HEK293T (cell line): ENCODE results near the gene RNF40.
A peak's percentile ranks its signal among the peaks of the same experiment; 100 is the strongest.

ENCODE experiments used
- ARNT ChIP-seq: fragments of 450-650 bp; IDR thresholded peaks from 2 replicates; pipeline ENCODE4 v1.6.1; 2017; ENCODE audit warnings: mild to moderate bottlenecking
- BHLHE40 ChIP-seq: fragments of 450-650 bp; IDR thresholded peaks from 2 replicates; pipeline ENCODE4 v1.6.1; 2016; ENCODE audit warnings: mild to moderate bottlenecking, moderate library complexity, borderline replicate concordance
- ELF4 ChIP-seq: fragments of 450-650 bp; IDR thresholded peaks from 2 replicates; pipeline ENCODE4 v1.6.1; 2017; ENCODE audit warnings: antibody characterized with exemption
- FOXA1 ChIP-seq: fragments of 450-650 bp; IDR thresholded peaks from 2 replicates; pipeline ENCODE4 v1.6.1; 2016; ENCODE audit warnings: mild to moderate bottlenecking
- FOXM1 ChIP-seq: fragments of 450-650 bp; IDR thresholded peaks from 2 replicates; pipeline ENCODE4 v1.6.1; 2017; ENCODE audit warnings: mild to moderate bottlenecking, borderline replicate concordance
- HDGF ChIP-seq: fragments of 450-650 bp; IDR thresholded peaks from 2 replicates; pipeline ENCODE4 v1.6.1; 2017; ENCODE audit warnings: antibody characterized with exemption, borderline replicate concordance
- LEF1 ChIP-seq: fragments of 450-650 bp; IDR thresholded peaks from 2 replicates; pipeline ENCODE4 v1.6.1; 2017; ENCODE audit warnings: mild to moderate bottlenecking, borderline replicate concordance
- NFRKB ChIP-seq: fragments of 450-650 bp; IDR thresholded peaks from 2 replicates; pipeline ENCODE4 v1.6.1; 2016; ENCODE audit warnings: mild to moderate bottlenecking, moderate library complexity
- SP1 ChIP-seq: fragments of 450-650 bp; IDR thresholded peaks from 2 replicates; pipeline ENCODE4 v1.6.1; 2017
- SUZ12 ChIP-seq: fragments of 450-650 bp; IDR thresholded peaks from 2 replicates; pipeline ENCODE4 v1.6.1; 2016; ENCODE audit warnings: mild to moderate bottlenecking
- TARDBP ChIP-seq: fragments of 450-650 bp; IDR thresholded peaks from 2 replicates; pipeline ENCODE4 v1.6.1; 2016
- ZNF384 ChIP-seq: fragments of 450-650 bp; IDR thresholded peaks from 2 replicates; pipeline ENCODE4 v1.6.1; 2016
- TF ChIP-seq, protein P1 (sequence below): fragments of 450-650 bp; IDR thresholded peaks from 2 replicates; pipeline ENCODE4 v1.6.1; 2016

DNA sequence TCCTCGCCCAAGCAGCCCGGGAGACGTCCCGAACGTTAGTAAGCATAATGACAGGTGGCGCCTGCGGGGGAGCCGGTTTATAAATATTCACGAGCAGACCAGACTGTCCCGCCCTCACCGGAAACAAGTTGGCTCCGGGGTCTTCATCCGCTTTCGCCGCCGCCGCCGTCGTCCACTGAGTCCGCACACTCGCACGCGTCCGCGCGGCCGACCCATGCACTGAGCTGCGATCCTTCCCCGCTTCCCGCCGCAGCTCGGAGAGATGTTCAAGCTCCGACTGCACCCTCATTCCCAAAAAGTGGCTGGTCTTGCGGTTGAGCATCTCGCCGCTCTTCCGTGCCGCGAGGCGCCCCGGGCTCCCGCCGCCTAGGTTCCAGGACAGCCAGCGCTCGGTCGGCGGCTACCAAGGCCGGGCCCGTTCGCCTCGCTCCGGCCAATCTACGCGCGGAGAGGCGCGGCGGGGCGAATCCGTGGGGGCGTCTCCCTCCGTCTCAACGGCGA, 645 bp upstream of the RNF40 start:
- TF ChIP-seq, protein P1, sequence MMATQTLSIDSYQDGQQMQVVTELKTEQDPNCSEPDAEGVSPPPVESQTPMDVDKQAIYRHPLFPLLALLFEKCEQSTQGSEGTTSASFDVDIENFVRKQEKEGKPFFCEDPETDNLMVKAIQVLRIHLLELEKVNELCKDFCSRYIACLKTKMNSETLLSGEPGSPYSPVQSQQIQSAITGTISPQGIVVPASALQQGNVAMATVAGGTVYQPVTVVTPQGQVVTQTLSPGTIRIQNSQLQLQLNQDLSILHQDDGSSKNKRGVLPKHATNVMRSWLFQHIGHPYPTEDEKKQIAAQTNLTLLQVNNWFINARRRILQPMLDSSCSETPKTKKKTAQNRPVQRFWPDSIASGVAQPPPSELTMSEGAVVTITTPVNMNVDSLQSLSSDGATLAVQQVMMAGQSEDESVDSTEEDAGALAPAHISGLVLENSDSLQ, result no peak
- TF ChIP-seq FOXM1 (no peak), FOXA1 (no peak), BHLHE40 (no peak), TARDBP (no peak), NFRKB (no peak), HDGF (no peak), ARNT (peak; percentile 64; the same call in 1 of the 2 replicates), LEF1 (no peak), SUZ12 (no peak), SP1 (no peak), ELF4 (peak; percentile 21; the same call in 1 of the 2 replicates), ZNF384 (no peak)
